ENCODE data around the gene SIT1.

GRCh38 chr9:35697486-35697885 is 46.8 kb upstream of the SIT1 start:
- no peak for TF ChIP-seq CTCF (IDR thresholded peaks at IDR 0.05)
- no peak for TF ChIP-seq POLR2A (IDR thresholded peaks at IDR 0.05)

Measured in lower leg skin (tissue), 3 donors.